Measurements from ENCODE around the gene TLCD4. TPM values are rescaled to one million over a fixed set of nuclear protein-coding genes. Genes with fewer than 3 reads are reported as not detected.

TLCD4 gene
- total and polyA plus RNA-seq, 10 of the 15 experiments (the other 5 are each of a cell fraction or from before 2014, with no cell fraction given): under 0.01 to 0.10 (median 0.04) TPM; not detected in 5

DNA sequence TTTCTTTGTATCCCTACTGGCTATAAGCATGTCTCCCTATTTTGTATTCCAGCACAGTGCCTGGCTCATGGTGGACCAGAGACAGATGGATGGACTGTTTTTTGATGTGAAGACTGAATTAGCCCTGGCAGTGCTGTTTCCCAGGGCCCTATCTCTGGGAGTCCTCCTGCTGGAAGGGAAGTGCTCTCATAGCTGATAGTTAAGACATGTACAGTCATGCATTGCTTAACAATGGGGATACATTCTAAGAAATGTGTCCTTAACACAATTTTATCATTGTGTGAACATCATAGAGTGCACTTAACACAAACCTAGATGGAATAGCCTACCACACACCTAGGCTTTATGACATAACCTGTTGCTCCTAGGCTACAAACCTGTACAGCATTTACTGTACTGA is 21.1 kb downstream of the TLCD4 start (continued):
- TF ChIP-seq CBX5 (IDR thresholded peaks at IDR 0.05; ENCODE audit: low read depth): no peak
- TF ChIP-seq MEF2B (IDR thresholded peaks at IDR 0.05; ENCODE audit: partially characterized antibody, poor library complexity, severe bottlenecking): no peak
- no peak for TF ChIP-seq CHD2 (IDR thresholded peaks at IDR 0.05; ENCODE audit: borderline replicate concordance, low read depth, low read length)
- TF ChIP-seq IKZF2 (IDR thresholded peaks at IDR 0.05): no peak
- no peak for TF ChIP-seq NFXL1 (IDR thresholded peaks at IDR 0.05; ENCODE audit: borderline replicate concordance)
- TF ChIP-seq, protein P1, sequence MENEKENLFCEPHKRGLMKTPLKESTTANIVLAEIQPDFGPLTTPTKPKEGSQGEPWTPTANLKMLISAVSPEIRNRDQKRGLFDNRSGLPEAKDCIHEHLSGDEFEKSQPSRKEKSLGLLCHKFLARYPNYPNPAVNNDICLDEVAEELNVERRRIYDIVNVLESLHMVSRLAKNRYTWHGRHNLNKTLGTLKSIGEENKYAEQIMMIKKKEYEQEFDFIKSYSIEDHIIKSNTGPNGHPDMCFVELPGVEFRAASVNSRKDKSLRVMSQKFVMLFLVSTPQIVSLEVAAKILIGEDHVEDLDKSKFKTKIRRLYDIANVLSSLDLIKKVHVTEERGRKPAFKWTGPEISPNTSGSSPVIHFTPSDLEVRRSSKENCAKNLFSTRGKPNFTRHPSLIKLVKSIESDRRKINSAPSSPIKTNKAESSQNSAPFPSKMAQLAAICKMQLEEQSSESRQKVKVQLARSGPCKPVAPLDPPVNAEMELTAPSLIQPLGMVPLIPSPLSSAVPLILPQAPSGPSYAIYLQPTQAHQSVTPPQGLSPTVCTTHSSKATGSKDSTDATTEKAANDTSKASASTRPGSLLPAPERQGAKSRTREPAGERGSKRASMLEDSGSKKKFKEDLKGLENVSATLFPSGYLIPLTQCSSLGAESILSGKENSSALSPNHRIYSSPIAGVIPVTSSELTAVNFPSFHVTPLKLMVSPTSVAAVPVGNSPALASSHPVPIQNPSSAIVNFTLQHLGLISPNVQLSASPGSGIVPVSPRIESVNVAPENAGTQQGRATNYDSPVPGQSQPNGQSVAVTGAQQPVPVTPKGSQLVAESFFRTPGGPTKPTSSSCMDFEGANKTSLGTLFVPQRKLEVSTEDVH (IDR thresholded peaks at IDR 0.05; ENCODE audit: low read depth, partially characterized antibody): no peak
- TF ChIP-seq, protein P2, sequence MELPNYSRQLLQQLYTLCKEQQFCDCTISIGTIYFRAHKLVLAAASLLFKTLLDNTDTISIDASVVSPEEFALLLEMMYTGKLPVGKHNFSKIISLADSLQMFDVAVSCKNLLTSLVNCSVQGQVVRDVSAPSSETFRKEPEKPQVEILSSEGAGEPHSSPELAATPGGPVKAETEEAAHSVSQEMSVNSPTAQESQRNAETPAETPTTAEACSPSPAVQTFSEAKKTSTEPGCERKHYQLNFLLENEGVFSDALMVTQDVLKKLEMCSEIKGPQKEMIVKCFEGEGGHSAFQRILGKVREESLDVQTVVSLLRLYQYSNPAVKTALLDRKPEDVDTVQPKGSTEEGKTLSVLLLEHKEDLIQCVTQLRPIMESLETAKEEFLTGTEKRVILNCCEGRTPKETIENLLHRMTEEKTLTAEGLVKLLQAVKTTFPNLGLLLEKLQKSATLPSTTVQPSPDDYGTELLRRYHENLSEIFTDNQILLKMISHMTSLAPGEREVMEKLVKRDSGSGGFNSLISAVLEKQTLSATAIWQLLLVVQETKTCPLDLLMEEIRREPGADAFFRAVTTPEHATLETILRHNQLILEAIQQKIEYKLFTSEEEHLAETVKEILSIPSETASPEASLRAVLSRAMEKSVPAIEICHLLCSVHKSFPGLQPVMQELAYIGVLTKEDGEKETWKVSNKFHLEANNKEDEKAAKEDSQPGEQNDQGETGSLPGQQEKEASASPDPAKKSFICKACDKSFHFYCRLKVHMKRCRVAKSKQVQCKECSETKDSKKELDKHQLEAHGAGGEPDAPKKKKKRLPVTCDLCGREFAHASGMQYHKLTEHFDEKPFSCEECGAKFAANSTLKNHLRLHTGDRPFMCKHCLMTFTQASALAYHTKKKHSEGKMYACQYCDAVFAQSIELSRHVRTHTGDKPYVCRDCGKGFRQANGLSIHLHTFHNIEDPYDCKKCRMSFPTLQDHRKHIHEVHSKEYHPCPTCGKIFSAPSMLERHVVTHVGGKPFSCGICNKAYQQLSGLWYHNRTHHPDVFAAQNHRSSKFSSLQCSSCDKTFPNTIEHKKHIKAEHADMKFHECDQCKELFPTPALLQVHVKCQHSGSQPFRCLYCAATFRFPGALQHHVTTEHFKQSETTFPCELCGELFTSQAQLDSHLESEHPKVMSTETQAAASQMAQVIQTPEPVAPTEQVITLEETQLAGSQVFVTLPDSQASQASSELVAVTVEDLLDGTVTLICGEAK (IDR thresholded peaks at IDR 0.05; ENCODE audit: borderline replicate concordance): no peak
- TF ChIP-seq HCFC1 (IDR thresholded peaks at IDR 0.05; ENCODE audit: low read length): no peak

All from GM12878 (cell line).